ENCODE data around the gene ZNF500.

The ZNF500 gene

DNA sequence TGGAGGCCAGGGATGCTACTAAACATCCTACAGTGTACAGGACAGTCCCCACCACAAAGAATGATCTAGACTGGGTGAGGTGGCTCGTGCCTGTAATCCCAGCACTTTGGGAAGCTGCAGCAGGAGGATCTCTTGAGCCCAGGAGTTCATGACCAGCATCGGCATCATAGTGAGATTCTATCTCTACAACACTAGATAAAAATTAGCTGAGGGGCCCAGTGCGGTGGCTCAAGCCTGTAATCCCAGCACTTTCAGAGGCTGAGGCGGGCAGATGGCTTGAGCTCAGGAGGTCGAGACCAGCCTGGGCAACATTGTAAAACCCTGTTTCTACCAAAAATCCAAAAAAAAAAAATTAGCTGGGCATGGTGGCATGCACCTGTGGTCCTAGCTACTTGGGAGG lies 5.4 kb upstream of the ZNF500 start:
- no peak for DNase-seq (ENCODE audit: low read depth)

DNA sequence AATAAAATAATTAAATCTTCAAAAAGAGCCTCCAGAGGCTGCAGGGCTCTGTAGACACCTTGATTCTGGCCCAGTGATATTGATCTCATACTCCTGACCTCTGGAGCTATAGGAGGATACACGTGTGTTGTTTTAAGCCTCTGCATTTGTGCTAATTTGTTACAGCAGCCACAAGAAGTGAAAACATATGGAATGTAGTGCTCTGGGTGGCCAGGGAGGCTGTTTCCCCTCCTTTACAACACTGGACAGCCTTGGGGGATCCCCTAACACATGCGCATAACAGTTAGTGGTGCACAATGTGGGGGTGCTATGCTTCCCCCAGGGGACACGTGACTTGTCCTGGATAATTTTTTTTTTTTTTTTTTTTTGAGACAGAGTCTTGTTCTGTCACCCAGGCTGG lies 4.7 kb upstream of the ZNF500 start:
- DNase-seq (ENCODE audit: low read depth): no peak

DNA sequence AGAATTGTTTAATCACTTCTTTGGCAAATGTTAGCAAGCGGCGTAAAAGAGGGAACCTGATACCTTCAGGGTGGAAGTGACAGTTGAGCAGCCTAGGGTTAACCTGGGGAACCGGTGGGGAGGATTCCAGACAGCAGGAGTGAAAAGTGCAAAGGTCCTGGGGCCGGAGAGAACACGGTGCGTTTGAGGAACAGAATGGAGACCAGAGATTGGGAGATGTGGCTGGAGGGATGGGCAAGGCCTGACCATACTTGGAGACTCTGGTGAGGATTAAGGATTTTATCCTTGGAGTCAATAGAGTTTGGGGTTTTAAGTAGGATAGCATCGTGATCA lies 2.3 kb upstream of the ZNF500 start:
- no peak for DNase-seq (ENCODE audit: low read depth)

DNA sequence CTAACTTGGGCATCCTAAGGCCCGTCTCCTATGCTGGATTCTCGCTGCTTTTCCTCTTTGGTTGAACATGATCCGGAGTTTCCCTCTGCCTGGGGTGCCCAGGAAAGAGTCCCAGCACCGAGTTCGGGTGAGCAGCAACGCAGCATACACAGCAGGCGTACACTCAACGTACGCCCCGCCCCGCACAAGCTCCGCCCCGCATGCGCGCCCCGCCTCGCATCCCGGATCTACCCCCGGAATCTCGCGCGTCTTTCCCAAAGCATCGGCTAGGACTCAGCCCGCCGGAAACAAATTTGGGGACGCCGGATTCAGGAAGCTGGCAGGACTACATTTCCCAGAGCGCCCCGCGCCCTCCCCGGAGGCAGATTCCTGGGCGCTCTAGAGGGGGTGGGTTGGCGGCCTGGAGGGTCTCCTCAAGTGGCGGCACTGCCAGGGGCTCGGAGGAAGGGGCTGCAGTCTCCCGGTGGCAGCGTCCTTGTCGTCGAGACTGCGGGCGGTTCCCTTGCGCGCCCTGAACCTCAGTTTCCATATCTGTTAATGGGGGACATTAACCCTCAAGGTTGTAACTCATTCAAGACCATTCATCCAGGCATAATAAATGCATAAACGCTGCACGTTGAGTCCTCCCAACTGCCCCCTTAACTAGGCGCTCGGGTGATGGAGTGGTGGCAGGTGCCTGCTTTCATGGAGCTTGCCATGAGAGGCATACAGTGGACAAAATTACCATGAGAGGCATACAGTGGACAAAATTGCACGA lies 1.8 kb upstream of the ZNF500 start:
- peak; percentile 74 for DNase-seq (ENCODE audit: low read depth)

DNA sequence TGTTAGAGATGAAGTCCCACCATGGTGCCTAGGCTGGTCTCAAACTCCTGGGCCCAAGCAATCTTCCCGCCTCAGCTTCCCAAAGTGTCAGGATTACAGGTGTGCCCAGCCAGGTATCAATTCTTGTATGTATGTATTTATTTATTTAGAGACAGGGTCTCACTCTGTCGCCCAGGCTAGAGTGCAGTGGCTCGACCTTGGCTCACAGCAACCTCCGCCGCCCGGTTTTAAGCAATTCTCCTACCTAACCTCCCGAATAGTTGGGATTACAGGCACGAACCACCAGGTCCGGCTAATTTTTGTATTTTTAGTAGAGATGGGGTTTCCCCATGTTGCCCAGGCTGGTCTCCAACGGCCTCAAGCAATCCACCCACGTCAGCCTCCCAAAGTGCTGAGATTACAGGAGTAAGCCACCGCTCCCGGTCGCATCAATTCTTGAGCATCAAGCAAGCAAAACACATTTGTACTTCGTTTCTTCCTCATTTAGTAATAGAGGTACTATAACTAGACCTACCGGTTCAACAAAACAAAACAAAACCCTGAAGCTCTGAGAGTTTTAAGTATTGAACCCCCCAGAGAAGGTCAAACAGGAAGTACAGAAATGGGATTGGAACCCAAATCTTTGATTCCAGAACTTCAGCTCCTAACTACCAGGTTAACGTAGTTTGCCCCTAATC lies 1.0 kb upstream of the ZNF500 start:
- no peak for DNase-seq (ENCODE audit: low read depth)

DNA sequence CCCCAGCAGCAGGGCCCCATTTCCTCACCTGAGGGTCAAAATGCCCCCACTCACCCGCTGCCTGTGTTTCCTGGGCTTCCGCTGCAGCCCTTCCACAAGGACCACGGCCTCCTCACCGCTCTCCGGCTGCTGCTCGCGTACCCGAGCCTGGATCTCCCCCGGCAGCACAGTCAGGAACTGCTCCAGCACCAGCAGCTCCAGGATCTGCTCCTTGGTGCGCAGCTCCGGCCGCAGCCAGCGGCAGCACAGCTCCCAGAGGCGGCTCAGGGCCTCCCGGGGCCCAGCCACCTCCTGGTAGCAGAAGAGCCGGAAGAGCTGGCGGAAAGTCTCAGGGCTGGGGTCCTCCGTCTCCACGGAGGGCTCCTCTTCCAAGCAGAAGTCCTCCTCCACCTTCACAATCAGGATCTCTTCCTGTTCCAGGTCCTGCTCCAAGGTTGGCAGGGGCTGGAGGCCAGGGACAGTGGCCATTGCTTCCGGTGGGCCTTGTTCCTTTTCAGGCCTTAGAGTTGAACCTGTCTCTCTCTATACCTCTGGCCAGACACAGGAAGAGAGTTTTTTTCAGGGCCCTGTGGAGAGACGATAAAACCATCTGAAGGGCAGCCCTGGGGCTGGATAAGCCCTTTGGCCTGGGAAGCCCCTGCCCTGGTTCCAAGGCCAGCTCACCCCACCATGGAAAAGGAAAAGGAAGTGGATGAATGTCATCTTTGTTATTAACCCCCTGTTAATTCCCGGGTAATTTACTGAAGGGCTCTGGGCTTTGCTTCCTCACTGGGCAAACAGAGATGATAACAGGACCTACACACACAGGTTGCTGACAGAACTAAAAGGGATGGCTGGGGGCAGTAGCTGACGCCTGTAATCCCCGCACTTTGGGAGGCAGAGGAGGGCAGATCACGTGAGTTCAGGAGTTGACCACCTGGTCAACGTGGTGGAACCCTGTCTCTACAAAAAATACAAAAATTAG lies 1.2 kb downstream of the ZNF500 start:
- DNase-seq (ENCODE audit: low read depth): no peak

DNA sequence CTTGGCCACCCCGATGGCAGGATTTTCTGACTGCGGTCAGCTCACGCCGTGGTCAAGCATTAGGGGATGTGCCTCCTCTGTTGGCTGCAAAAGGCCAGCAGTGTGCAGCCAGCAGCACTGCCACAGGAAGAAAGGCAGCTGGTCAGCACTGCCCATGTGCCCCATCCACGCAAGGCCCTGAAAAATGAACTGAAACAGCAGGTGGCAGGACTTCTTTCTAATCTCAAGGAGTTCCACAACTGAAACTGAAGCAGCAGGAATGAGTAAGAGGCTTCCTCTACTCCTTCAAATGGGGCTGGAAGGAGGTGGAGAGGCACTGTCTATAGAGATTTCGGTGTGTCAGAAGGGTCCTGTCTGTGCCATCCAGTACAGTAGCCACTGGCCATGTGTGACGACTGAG lies 3.2 kb downstream of the ZNF500 start:
- DNase-seq (ENCODE audit: low read depth): no peak

DNA sequence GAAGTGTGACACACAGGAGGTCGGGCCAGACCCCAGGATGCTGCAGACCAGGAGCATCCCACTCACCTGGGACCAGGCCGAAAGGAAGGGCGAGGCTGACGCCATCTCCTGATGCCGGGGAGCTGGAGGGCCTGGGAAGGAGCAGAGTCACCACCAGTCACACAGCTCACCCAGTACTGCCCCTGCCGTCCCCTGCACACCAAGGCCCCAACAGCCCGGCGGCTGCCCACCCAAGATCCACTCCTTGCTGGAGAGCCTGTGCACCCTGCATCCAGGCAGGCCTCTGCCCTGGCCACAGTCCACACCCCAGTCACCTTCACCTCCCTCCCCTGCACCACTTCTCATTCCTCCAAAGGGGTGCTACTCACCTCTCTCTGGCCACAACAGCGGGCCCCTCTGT lies 4.8 kb downstream of the ZNF500 start:
- no peak for DNase-seq (ENCODE audit: low read depth)

DNA sequence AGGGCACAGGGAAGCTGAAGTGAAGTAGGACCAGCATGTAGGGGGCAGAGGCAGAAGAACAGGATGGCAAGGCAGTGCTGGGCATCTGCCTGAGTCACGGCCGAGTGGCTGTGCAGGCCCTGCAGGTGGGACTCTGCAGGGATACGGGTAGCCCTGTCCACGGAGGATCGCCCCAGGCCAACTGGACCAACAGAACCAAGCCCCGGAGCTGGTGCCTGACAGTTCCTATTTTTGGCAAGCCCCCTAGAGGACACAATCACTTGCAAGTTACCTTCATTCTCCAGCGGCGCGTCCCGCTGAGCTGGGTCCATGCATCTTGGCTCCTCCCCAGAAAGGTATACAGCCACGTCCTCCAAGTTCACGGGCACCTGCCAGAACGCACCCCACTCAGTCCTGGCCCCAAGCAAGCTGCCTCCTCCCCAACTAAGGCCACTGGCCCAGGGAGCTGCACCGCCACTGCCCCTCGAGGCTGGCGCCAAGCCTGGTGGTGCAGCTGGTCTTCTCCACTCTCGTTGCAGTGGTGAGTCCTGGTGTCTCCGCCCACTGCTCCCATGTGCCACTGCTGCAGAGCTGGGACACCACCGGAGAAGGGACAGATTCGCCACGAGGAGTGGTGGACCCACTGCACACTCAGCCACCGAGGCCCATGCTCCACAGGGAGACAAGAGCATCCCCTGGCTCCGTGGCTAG lies 6.6 kb downstream of the ZNF500 start:
- DNase-seq (ENCODE audit: low read depth): no peak

DNA sequence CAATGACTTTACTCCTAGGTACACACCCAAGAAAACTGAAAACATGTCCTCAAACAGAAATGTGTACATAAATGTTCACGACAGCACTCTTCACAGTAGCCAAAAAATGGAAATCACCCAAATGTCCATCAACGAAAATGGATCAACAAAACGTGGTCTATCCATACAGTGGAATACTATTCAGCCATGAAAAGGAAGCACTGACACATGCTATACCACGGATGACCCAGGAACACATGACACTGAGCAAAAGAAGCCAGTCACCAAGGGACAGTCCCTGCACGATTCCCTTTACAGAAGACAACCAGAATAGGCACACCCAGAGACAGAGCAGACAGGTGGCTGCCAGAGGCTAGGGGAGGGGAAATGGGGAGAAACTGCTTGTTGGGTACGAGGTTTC lies 11.3 kb downstream of the ZNF500 start:
- no peak for DNase-seq (ENCODE audit: low read depth)

DNA sequence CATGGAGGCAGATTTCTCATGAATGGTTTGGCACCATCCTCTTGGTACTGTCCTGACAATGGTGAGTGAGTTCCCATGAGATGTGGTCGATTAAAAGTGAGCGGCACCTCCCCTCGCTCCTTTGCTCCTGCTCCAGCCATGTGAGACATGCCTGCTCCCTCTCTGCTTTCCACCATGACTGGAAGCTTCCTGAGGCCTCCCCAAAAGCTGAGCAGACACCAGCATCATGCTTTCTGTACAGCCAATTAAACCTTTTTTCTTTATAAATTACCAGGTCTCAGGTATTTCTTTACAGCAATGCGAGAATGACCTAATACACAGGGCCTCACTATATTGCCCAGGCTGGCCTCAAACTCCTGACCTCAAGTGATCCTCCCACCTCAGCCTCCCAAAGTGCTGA lies 12.1 kb downstream of the ZNF500 start:
- DNase-seq (ENCODE audit: low read depth): no peak

DNA sequence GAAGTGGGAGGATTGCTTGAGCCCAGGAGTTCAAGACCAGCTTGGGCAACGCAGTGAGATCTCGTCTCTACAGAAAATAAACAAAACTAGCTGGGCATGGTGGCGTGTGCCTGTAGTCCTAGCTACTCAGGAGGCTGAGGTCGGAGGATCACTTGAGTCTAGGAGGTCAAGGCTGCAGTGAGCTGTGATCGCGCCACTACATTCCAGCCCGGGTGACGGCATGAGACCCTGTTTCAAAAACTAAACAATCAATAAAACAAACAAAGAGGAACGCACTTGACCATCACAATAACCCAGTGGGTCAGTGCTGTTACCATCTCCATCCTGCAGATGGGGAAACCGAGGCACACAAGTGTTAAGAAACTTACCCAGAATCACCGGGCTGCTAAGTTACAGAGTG lies 13.7 kb downstream of the ZNF500 start:
- DNase-seq (ENCODE audit: low read depth): no peak

DNA sequence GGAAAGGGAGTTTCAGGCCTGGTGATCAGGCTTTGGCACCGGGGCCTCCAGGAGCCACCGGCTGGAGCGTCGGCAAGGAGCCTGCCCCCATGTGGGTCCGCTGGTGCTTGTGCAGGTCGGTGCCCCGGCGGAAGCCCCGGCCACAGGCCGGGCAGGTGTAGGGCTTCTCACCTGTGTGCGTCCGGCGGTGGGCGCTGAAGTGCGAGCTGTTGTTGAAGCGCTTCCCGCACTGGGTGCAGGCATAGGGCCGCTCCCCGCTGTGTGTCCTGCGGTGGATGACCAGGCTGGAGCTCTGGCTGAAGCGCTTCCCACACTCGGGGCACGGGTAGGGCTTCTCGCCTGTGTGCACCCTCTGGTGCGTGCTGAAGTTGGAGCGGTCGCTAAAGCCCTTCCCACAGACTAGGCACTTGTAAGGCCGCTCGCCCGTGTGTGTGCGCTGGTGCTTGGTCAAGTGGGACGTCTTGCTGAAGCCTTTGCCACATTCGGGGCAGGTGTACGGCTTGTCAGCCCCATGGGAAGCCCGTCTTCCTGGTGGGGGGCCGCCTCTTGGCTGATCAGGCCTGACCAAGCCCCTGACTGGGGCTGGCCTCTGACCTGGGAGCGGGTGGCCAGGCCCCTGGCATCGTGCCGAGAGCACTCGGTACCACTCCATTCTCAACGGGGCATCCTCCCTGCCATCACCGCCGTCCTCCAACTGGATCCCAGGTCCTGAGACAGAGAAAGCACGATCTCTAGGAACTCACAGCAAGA lies 14.4 kb downstream of the ZNF500 start:
- DNase-seq (ENCODE audit: low read depth): no peak

DNA sequence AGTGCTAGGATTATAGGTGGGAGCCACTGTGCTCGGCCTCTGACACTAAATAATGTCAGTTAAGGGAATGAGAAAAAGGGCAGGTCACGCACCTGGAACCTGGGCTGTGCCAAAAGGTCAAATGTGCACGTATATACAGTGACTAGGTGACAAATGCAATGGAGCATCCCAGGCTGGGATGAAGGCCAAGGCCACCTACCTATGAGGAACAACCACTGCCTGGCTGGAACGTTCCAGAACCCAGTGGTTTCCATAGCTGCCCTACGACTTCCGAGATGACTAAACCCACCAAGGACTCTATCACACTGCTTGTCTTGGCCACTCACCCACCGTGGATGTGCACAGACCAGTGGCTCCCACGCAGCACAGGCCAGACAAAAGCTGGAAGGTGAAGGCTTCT lies 16.1 kb downstream of the ZNF500 start:
- no peak for DNase-seq (ENCODE audit: low read depth)

DNA sequence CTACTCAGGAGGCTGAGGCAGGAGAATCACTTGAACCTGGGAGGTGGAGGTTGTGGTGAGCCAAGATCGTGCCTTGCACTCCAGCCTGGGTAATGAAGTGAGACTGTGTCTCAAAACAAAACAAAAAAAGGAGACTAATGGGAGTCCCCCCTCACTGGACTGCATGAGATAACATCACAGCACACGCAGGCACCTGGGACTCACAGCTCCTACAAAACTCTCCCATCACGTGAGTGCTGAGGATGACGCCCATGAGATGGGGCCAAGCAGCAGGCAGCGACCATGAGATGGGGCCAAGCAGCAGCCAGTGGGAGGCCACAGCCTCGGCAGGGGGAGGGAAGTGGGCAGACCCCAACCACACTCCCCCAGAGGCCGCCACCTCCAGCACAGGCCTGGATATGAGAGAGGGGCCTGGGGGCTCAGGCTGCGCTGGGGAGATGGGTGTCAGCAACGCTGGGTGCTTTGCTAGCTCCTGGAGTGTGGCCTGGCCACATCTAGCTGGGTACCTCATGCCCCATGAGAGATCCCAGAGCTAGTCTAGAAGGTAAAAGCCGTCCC lies 17.2 kb downstream of the ZNF500 start:
- DNase-seq (ENCODE audit: low read depth): no peak

DNA sequence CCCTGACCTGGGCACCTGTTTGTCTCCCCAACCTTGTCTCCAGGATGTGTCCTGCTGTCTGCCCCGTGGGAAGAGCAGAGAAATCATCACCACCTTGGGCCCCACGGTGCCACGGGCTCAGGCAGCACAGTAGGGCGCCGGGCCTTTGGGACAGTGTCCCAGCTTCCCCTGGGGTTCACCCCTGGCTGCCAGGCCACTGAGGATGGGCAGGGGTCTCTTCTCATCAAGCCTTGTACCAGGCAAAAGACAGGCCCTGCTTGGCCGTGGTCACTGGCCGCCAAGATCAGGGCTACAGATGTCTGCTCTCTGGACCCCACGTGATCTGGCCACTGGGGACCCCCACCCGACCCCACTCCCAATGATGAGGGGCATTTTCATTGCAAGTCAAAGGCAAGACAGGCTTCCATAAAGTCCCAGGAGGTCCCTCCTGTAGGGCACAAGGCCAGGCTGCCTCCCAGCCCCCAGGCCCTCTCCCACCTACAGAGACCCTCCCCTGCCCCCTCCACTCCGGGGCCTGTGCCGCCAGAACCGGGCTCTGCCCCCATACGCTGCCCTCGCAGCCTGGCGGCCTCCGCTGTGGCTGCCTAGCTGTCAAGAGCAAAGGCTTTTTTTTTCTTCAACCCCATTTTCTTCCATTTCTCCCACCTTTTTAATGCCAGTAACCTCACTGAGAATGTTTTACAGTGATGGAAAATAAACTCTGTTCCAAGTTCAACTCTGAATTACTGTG lies 18.1 kb downstream of the ZNF500 start:
- DNase-seq (ENCODE audit: low read depth): no peak

DNA sequence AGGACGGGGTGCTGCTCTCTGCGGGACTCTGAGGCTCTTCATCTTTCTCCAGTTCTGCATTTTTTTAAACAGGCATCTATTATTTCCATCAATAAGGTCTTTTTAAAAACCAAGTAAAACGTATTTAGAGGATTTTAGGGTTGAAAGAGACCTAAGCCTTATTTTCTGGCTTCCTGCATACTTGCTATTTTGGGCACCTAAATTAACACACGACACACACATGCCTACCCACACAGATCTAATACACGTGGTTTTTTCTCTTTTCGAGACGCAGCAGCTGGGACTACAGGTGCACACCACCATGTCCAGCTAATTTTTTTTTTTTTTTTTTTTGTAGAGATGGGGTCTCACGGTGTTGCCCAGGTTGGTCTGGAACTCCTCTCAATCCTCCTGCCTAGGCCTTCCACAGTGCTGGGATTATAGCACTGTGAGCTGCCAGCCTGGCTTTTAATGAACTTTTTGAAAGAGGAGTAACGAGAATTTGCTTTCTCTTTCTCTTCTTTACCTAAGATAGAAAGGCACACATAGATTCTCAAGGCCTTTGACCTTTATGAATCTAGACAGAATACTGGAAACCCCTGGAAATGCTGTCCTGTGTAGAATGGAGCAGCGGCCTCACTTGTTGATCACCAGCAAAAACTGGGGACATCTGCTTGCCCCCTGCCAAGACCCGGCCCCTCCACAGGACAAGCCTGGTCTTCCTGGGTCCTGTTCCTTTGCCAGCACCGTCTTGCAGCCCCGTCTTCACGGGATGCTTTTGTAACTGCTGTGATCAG lies 18.9 kb downstream of the ZNF500 start:
- no peak for DNase-seq (ENCODE audit: low read depth)

DNA sequence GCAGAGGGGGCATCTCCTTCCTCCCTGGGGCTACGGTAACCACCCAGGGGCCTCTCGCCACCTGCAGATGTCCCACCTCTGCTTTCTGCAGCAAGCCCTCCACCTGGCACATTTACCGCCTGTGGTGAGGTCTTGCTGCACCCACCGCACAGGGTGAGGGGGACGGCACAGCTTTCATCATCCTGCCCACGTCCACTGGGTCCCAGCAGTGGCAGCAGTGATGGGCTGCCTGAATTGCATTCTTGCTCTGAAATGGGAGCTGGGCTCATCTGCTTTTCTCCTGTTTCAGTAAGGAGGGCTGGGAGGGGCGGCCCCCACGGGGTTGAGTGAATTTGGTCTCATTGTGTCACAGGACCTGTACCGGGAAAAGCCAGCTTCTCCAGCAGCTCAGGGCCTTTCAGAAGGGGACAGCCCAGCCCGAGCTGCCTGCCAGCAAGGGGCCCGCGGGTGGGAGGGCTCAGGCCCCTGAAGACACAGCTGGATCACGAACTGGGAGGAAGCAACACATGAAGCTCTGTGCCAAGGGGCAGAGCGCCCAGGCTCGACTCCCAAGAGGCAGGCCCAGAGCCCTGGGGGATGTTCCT lies 19.9 kb downstream of the ZNF500 start:
- no peak for DNase-seq (ENCODE audit: low read depth)

DNA sequence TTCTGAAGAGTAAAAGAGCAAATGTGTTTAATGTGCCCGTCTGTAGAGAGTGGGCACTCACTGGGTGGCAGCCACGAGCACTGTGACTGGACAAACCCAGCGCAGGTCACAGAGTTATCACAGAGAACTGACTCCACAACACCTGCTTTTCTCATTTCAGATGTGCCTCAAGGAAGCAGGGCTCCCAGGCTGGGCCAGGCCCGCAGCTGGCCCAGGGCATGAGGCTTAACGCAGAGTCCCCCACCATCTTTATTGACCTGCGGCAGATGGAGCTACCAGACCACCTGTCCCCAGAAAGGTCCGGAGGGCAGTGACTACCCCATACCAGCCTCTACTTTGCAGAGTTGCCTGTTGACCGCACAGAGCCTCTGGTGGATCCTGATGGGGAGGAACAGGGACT lies 20.7 kb downstream of the ZNF500 start:
- no peak for DNase-seq (ENCODE audit: low read depth)

DNA sequence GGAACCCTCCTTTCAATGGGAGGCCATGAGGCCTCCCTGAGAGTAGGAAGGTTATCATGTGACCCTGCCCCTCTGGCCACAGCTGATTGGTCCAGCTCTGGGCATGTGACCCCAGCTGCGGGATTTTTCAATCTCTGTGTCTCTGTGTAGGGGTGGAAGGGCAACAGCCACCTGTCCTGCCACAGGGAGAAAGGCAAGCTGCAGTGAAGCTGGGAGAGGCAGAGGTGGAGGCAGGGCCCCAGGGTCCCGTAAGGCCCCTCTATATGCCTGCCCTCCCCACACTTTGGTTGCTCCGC lies 21.7 kb downstream of the ZNF500 start:
- DNase-seq (ENCODE audit: low read depth): no peak

Data from non-pigmented ciliary epithelial cell (primary cell).